Liver (tissue), 9 donors: ENCODE measurements around the gene DAB1. TPM values are rescaled to one million over a fixed set of nuclear protein-coding genes. Genes with fewer than 3 reads are reported as not detected.

ENCODE experiments used
- DNase-seq: peaks from one replicate; pipeline ENCODE4 v3.0.0-alpha.2; 2017; ENCODE audit warnings: low spot score
- H3K27ac ChIP-seq, 2 donors: one replicate each; pipeline ENCODE4 v1.7.0; 2013; ENCODE audit warnings: inconsistent platforms in 2 of 2, low read length in 2 of 2, control low read depth in 1 of 2, low read depth in 1 of 2, mild to moderate bottlenecking in 1 of 2
- H3K27me3 ChIP-seq, 4 donors: one replicate each; pipeline versions ENCODE4 v1.6.1 to v1.7.0; 2013; ENCODE audit warnings: low read length in 3 of 4, inconsistent platforms in 1 of 4, mild to moderate bottlenecking in 1 of 4, moderate library complexity in 1 of 4; ENCODE audit not compliant: control insufficient read depth in 4 of 4, insufficient read depth in 4 of 4
- H3K36me3 ChIP-seq, 4 donors: one replicate each; pipeline versions ENCODE4 v1.6.1 to v1.7.0; 2013; ENCODE audit warnings: low read length in 3 of 4, mild to moderate bottlenecking in 3 of 4, low read depth in 1 of 4, moderate library complexity in 1 of 4; ENCODE audit not compliant: control insufficient read depth in 4 of 4, insufficient read depth in 3 of 4
- H3K4me1 ChIP-seq, 4 donors: one replicate each; pipeline versions ENCODE4 v1.6.1 to v1.7.0; 2013; ENCODE audit warnings: low read length in 3 of 4, mild to moderate bottlenecking in 3 of 4, moderate library complexity in 1 of 4; ENCODE audit not compliant: control insufficient read depth in 4 of 4, insufficient read depth in 4 of 4
- H3K4me3 ChIP-seq, 3 donors: one replicate each; pipeline versions ENCODE4 v1.6.1 to v1.7.0; 2013; ENCODE audit warnings: low read length in 3 of 3, control low read depth in 1 of 3, low read depth in 1 of 3, mild to moderate bottlenecking in 1 of 3
- H3K9ac ChIP-seq, 2 donors: one replicate each; pipeline ENCODE4 v1.7.0; 2013; ENCODE audit warnings: low read length in 2 of 2, mild to moderate bottlenecking in 2 of 2, moderate library complexity in 2 of 2, control low read depth in 1 of 2, low read depth in 1 of 2
- H3K9me3 ChIP-seq, 4 donors: one replicate each; pipeline versions ENCODE4 v1.6.1 to v1.7.0; 2013; ENCODE audit warnings: low read length in 3 of 4; ENCODE audit not compliant: control insufficient read depth in 4 of 4
- EGR1 ChIP-seq, 2 donors: IDR thresholded peaks; 2 replicates each; pipeline ENCODE4 v1.6.1; 2016 to 2018; ENCODE audit warnings: antibody characterized with exemption in 2 of 2, low read depth in 2 of 2
- FOXA2 ChIP-seq: IDR thresholded peaks from 2 replicates; pipeline ENCODE4 v1.6.1; 2016; ENCODE audit warnings: antibody characterized with exemption
- GABPA ChIP-seq, 2 donors: IDR thresholded peaks in 1 of 2; conservative IDR thresholded peaks in 1 of 2; 2 replicates each; pipeline ENCODE4 v1.6.1; 2016; ENCODE audit warnings: antibody characterized with exemption in 2 of 2, mild to moderate bottlenecking in 1 of 2, moderate library complexity in 1 of 2
- HNF4A ChIP-seq, 2 donors: conservative IDR thresholded peaks; 2 replicates each; pipeline ENCODE4 v1.6.1; 2016; ENCODE audit warnings: antibody characterized with exemption in 2 of 2, mild to moderate bottlenecking in 2 of 2
- JUND ChIP-seq, 2 donors: IDR thresholded peaks; 2 replicates each; pipeline ENCODE4 v1.6.1; 2016; ENCODE audit warnings: antibody characterized with exemption in 2 of 2
- NR2F2 ChIP-seq: IDR thresholded peaks from 2 replicates; pipeline ENCODE4 v1.6.1; 2016; ENCODE audit warnings: antibody characterized with exemption
- RAD21 ChIP-seq, 2 donors: IDR thresholded peaks; 2 replicates each; pipeline ENCODE4 v1.6.1; 2016; ENCODE audit warnings: antibody characterized with exemption in 2 of 2, mild to moderate bottlenecking in 2 of 2
- WGBS: extraction: QIAGEN DNeasy Blood & Tissue Kit; methylation state at CpG from one replicate; pipeline ENCODE4 v1.1.7; 2013; 5-methylcytosine and 5-hydroxymethylcytosine counted together
- polyA plus RNA-seq, 2 donors: library from polyadenylated mRNA; stranded (reverse) in 1 of 2; unstranded in 1 of 2; fragments of 200-250 nt in 1 of 2; fragments of >200 nt in 1 of 2; fragmentation: Nextera tagmentation in 1 of 2; extraction: Ambion mirVana in 1 of 2; gene quantifications; one replicate each; pipeline versions ENCODE4 v1.2.1 to v1.2.3, GENCODE V29; 2013 to 2015
- total RNA-seq, 2 donors: library from RNA; depleted of rRNA; stranded (reverse); fragments of >200 nt; gene quantifications; one replicate each; pipeline ENCODE4 v1.2.3, GENCODE V29; 2014
- TF ChIP-seq, protein P1 (sequence below): IDR thresholded peaks from 2 replicates; pipeline ENCODE4 v1.6.1; 2016; ENCODE audit warnings: antibody characterized with exemption, mild to moderate bottlenecking
- TF ChIP-seq, protein P2 (sequence below): IDR thresholded peaks from 2 replicates; pipeline ENCODE4 v1.6.1; 2016; ENCODE audit warnings: antibody characterized with exemption
- donor health status: healthy.
- donor health status: healthy.
- donor health status: healthy.
- donor health status: healthy.
- donor health status: healthy.

DAB1 gene
- total and polyA plus RNA-seq, 4 donors, result 0.54 to 1.7 (median 1.2) TPM

DNA sequence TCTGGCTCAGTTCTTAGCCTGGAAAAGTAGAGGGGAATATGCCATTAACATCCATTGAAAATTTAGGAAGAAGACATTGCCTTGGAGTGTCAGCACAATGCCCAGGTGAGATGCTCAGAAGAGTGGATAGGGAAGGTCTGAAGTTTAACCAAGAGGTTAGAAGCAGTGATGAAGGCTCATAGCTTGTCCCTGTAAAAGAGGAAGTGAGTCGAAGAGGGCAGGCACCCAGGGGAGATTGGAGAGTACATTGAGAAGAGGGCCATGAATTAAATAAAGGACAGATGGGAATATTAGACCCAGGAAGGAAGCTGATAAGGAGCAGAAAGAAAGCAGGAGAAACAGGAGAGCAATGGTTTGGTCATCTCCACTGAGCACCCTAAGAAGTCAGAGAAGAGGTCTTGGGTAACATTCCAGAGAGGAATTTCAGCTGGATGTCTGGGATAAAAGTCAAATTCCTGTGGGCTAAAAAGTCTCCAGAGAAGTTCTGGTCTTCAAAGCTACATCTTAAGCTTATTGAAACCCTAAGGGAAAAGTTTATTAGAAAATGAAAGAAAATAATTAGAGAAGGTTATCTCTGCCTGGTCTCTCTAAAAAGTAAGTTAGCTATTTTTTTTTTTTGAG is 475.3 kb downstream of the DAB1 start:
- WGBS, result 90% methylated on average over 1 of the region's 1 CpG
- DNase-seq, result no peak
- H3K9ac ChIP-seq, result no peak overlapping the region
- no peak overlapping the region for H3K4me3 ChIP-seq
- no peaks in the 10 kb centered on the region for H3K9me3 ChIP-seq
- peak overlapping the region; percentile 14 to 21 for H3K27ac ChIP-seq
- TF ChIP-seq RAD21 (IDR thresholded peaks at IDR 0.05), result no peak
- no peak for TF ChIP-seq JUND (IDR thresholded peaks at IDR 0.05)
- no peak for TF ChIP-seq FOXA2
- TF ChIP-seq GABPA (IDR thresholded peaks at IDR 0.05 in 1 of 2, conservative IDR thresholded peaks at IDR 0.05 in 1 of 2), result no peak
- TF ChIP-seq EGR1 (IDR thresholded peaks at IDR 0.05; ENCODE audit: low read depth in 2 of 2), result no peak
- TF ChIP-seq, protein P1, sequence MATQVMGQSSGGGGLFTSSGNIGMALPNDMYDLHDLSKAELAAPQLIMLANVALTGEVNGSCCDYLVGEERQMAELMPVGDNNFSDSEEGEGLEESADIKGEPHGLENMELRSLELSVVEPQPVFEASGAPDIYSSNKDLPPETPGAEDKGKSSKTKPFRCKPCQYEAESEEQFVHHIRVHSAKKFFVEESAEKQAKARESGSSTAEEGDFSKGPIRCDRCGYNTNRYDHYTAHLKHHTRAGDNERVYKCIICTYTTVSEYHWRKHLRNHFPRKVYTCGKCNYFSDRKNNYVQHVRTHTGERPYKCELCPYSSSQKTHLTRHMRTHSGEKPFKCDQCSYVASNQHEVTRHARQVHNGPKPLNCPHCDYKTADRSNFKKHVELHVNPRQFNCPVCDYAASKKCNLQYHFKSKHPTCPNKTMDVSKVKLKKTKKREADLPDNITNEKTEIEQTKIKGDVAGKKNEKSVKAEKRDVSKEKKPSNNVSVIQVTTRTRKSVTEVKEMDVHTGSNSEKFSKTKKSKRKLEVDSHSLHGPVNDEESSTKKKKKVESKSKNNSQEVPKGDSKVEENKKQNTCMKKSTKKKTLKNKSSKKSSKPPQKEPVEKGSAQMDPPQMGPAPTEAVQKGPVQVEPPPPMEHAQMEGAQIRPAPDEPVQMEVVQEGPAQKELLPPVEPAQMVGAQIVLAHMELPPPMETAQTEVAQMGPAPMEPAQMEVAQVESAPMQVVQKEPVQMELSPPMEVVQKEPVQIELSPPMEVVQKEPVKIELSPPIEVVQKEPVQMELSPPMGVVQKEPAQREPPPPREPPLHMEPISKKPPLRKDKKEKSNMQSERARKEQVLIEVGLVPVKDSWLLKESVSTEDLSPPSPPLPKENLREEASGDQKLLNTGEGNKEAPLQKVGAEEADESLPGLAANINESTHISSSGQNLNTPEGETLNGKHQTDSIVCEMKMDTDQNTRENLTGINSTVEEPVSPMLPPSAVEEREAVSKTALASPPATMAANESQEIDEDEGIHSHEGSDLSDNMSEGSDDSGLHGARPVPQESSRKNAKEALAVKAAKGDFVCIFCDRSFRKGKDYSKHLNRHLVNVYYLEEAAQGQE, result no peak
- TF ChIP-seq, protein P2, sequence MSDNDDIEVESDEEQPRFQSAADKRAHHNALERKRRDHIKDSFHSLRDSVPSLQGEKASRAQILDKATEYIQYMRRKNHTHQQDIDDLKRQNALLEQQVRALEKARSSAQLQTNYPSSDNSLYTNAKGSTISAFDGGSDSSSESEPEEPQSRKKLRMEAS, result no peak
- no peak for TF ChIP-seq HNF4A (conservative IDR thresholded peaks at IDR 0.05)
- no peak for TF ChIP-seq NR2F2
- no peaks in the 10 kb centered on the region for H3K27me3 ChIP-seq
- peaks cover 0 to 27% (median 7%) of the 10 kb centered on the region in 4 donors for H3K4me1 ChIP-seq
- peaks cover 17 to 92% (median 79%) of the 10 kb centered on the region in 4 donors for H3K36me3 ChIP-seq
